PC-9 (cell line): Measurements from ENCODE around the gene ZNF428. TPM values are rescaled to one million over a fixed set of nuclear protein-coding genes. Genes with fewer than 3 reads are reported as not detected.
A peak's percentile ranks its signal among the peaks of the same experiment; 100 is the strongest.
"Not testable (repeated sequence)": the region's sequence is repeated elsewhere in the genome, so short reads cannot be mapped to it uniquely, and the experiment has no call there.

Experiments
- BruUV-seq: library from RNA; stranded (reverse); fragments of 400-500 nt; replicated peaks from 2 replicates; lab custom pipeline; 2021; lab: Mats Ljungman, UMichigan
- CTCF ChIA-PET: fragments of 300-600 bp; sonication (Branson Sonifier 250); formaldehyde crosslinking; loops from one replicate; lab custom pipeline; 2022; ENCODE audit warnings: antibody characterized with exemption; lab: Charles Lee
- POLR2A ChIA-PET: fragments of 300-600 bp; sonication (Branson Sonifier 250); formaldehyde crosslinking; loops from one replicate; lab custom pipeline; 2022; ENCODE audit warnings: antibody characterized with exemption; ENCODE audit not compliant: unreplicated experiment; lab: Charles Lee
- DNase-seq, 2 experiments: peaks; one replicate each; pipeline versions ENCODE4 v3.0.0 to v3.0.0-alpha.2; 2015 to 2022; ENCODE audit warnings: mixed read lengths in 1 of 2
- H2AFZ ChIP-seq: fragments of 200-600 bp; sonication (generic); 2 replicates; pipeline ENCODE4 v1.8.1; 2017; ENCODE audit warnings: antibody characterized with exemption
- H3F3A ChIP-seq: fragments of 200-600 bp; sonication (generic); 2 replicates; pipeline ENCODE4 v1.8.1; 2017; ENCODE audit warnings: antibody characterized with exemption, mild to moderate bottlenecking, low read depth; ENCODE audit not compliant: insufficient read depth
- H3K27ac ChIP-seq: fragments of 200-600 bp; sonication (generic); 2 replicates; pipeline ENCODE4 v1.6.1; 2016; ENCODE audit warnings: mixed run types
- H3K27me3 ChIP-seq: fragments of 200-600 bp; sonication (generic); 2 replicates; pipeline ENCODE4 v1.6.1; 2016; ENCODE audit warnings: low read depth, mixed run types; ENCODE audit not compliant: insufficient read depth
- H3K36me3 ChIP-seq: fragments of 200-600 bp; sonication (generic); 2 replicates; pipeline ENCODE4 v1.6.1; 2016; ENCODE audit warnings: low read depth, mixed run types
- H3K4me1 ChIP-seq: fragments of 200-600 bp; sonication (generic); replicated peaks from 2 replicates; pipeline ENCODE4 v1.6.1; 2016; ENCODE audit warnings: mixed run types; ENCODE audit not compliant: insufficient read depth
- H3K4me2 ChIP-seq: fragments of 200-600 bp; sonication (generic); 2 replicates; pipeline ENCODE4 v1.6.1; 2017; ENCODE audit warnings: mixed run types
- H3K4me3 ChIP-seq: fragments of 200-600 bp; sonication (generic); 2 replicates; pipeline ENCODE4 v1.6.1; 2016; ENCODE audit warnings: mixed run types
- H3K79me2 ChIP-seq: fragments of 200-600 bp; sonication (generic); 2 replicates; pipeline ENCODE4 v1.6.1; 2017; ENCODE audit warnings: low read depth, mixed run types
- H3K9me2 ChIP-seq: fragments of 200-600 bp; sonication (generic); 2 replicates; pipeline ENCODE4 v1.8.1; 2017; ENCODE audit warnings: mild to moderate bottlenecking; ENCODE audit not compliant: insufficient read depth
- H3K9me3 ChIP-seq: fragments of 200-600 bp; sonication (generic); 2 replicates; pipeline ENCODE4 v1.8.1; 2016; ENCODE audit warnings: low read depth; ENCODE audit not compliant: insufficient read depth
- H4K20me1 ChIP-seq: fragments of 200-600 bp; sonication (generic); 2 replicates; pipeline ENCODE4 v1.8.1; 2017; ENCODE audit not compliant: insufficient read depth
- CTCF ChIP-seq: fragments of 200-600 bp; sonication (generic); conservative IDR thresholded peaks from 2 replicates; pipeline ENCODE4 v1.6.1; 2017; ENCODE audit warnings: mixed run types, antibody characterized with exemption, mild to moderate bottlenecking, moderate library complexity
- EZH2 ChIP-seq: fragments of 200-600 bp; sonication (generic); IDR thresholded peaks from 2 replicates; pipeline ENCODE4 v1.8.0; 2017; ENCODE audit warnings: antibody characterized with exemption, low read depth
- intact Hi-C: fragments of 100-400 bp; cut with micrococcal nuclease; formaldehyde crosslinking; loops from one replicate; pipeline ENCODE4 v1.10.0; 2022; ENCODE audit not compliant: unreplicated experiment
- total RNA-seq: library from RNA; stranded (reverse); gene quantifications from 2 replicates; pipeline ENCODE4 v1.2.3, GENCODE V29; 2021

Gene ZNF428
- total RNA-seq, 1 experiment from 2014 or later = 46.6 TPM

- ChIA-PET POLR2A (no interaction called here), CTCF (interaction anchor here (1.1 to 1.7 kb wide), 3 partner anchors 16 to 96 kb away, joined by 3 to 4 read pairs (median 4); no protein-coding TSS in a partner anchor)
- Histone ChIP-seq H2AFZ (no peak overlapping the region), H3K27me3 (no peaks in the 10 kb centered on the region), H3K4me1 (no peaks in the 10 kb centered on the region), H3F3A (peaks cover 50% of the 10 kb centered on the region), H3K9me3 (no peaks in the 10 kb centered on the region), H3K36me3 (peaks cover 23% of the 10 kb centered on the region), H3K79me2 (no peaks in the 10 kb centered on the region), H3K27ac (no peak overlapping the region), H3K9me2 (no peaks in the 10 kb centered on the region), H4K20me1 (peaks cover 8% of the 10 kb centered on the region), H3K4me3 (no peak overlapping the region), H3K4me2 (no peak overlapping the region)
- intact Hi-C loops = loop anchor here (1.0 to 10.0 kb wide), 2 partner anchors 56 to 218 kb away; partner anchors contain the start of genes IRGQ and ZNF576
- TF ChIP-seq EZH2 (no peak), CTCF (peak; percentile 25; the same call in 1 of the 2 replicates)
- no peak for DNase-seq
- BruUV-seq = no TSS peak
These were observed 33.1 kb upstream of the ZNF428 start for GRCh38 chr19:43652546-43652874.

- DNase-seq = peak; percentile 49 to 61
- Histone ChIP-seq H3K9me2 (no peaks in the 10 kb centered on the region), H3F3A (peaks cover 50% of the 10 kb centered on the region), H4K20me1 (peaks cover 6% of the 10 kb centered on the region; the same call in 1 of the 2 replicates), H3K9me3 (no peaks in the 10 kb centered on the region), H3K4me1 (no peaks in the 10 kb centered on the region), H3K4me2 (no peak overlapping the region), H2AFZ (no peak overlapping the region), H3K79me2 (no peaks in the 10 kb centered on the region), H3K27ac (no peak overlapping the region), H3K27me3 (no peaks in the 10 kb centered on the region), H3K36me3 (peaks cover 22% of the 10 kb centered on the region), H3K4me3 (no peak overlapping the region)
- TF ChIP-seq EZH2 (no peak), CTCF (peak; percentile 81)
- intact Hi-C loops = loop anchor here (1.0 to 10.0 kb wide), 2 partner anchors 56 to 217 kb away; partner anchors contain the start of genes IRGQ and ZNF576
- BruUV-seq = no TSS peak
- CTCF ChIA-PET = interaction anchor here (0.6 to 1.7 kb wide), 5 partner anchors 16 to 116 kb away, joined by 3 to 6 read pairs (median 4); no protein-coding TSS in a partner anchor
- POLR2A ChIA-PET = no interaction called here
These were observed 32.5 kb upstream of the ZNF428 start for GRCh38 chr19:43651758-43652545.

GRCh38 chr19:43650276-43650675, 30.8 kb upstream of the ZNF428 start:
- H3K79me2 ChIP-seq, H3K4me3 ChIP-seq, H4K20me1 ChIP-seq, H3K9me2 ChIP-seq, H3K4me1 ChIP-seq, H3K27me3 ChIP-seq, DNase-seq, H3K9me3 ChIP-seq, POLR2A ChIA-PET, H3K27ac ChIP-seq, H3K4me2 ChIP-seq, H2AFZ ChIP-seq, BruUV-seq: not testable (repeated sequence)
- Histone ChIP-seq H3F3A (peaks cover 47% of the 10 kb centered on the region), H3K36me3 (peaks cover 16% of the 10 kb centered on the region)
- CTCF ChIA-PET = interaction anchor here (0.7 to 0.9 kb wide), 3 partner anchors 47 to 159 kb away, joined by 3 to 7 read pairs (median 3); no protein-coding TSS in a partner anchor
- intact Hi-C loops = loop anchor here (10.0 kb wide), 1 partner anchor 215 kb away; no protein-coding TSS in a partner anchor
